ENCODE measurements around the gene MYO3B. TPM values are rescaled to one million over a fixed set of nuclear protein-coding genes. Genes with fewer than 3 reads are reported as not detected.

Gene MYO3B
- total RNA-seq, 1 donor from 2014 or later, result not detected

- Mint-ChIP-seq H3K9me3 (no peaks in the 10 kb centered on the region), H3K27me3 (ENCODE audit: low read depth) (no peaks in the 10 kb centered on the region), H3K4me1 (peaks cover 11% of the 10 kb centered on the region)
These were observed 385.0 kb downstream of the MYO3B start for GRCh38 chr2:170562928-170563327.

GRCh38 chr2:170563401-170563800 lies 385.5 kb downstream of the MYO3B start:
- H3K27ac Mint-ChIP-seq (ENCODE audit: unreplicated experiment), result no peak overlapping the region
- no peak for TF ChIP-seq CTCF (conservative IDR thresholded peaks at IDR 0.05)

More at GRCh38 chr2:170562928-170563327, 385.0 kb downstream of the MYO3B start:
- no peak overlapping the region for H3K27ac Mint-ChIP-seq (ENCODE audit: unreplicated experiment)
- DNase-seq (ENCODE audit: low read depth, low spot score), result no peak
- TF ChIP-seq CTCF (conservative IDR thresholded peaks at IDR 0.05), result no peak
- H3K4me3 Mint-ChIP-seq, result no peak overlapping the region
- no peaks in the 10 kb centered on the region for H3K36me3 Mint-ChIP-seq (ENCODE audit: low read depth)

GRCh38 chr2:170566138-170566537 lies 388.2 kb downstream of the MYO3B start:
- Mint-ChIP-seq H3K27me3 (ENCODE audit: low read depth) (no peaks in the 10 kb centered on the region), H3K4me1 (peaks cover 12% of the 10 kb centered on the region), H3K4me3 (no peak overlapping the region), H3K36me3 (ENCODE audit: low read depth) (no peaks in the 10 kb centered on the region), H3K9me3 (no peaks in the 10 kb centered on the region), H3K27ac (ENCODE audit: unreplicated experiment) (no peak overlapping the region)
- no peak for DNase-seq (ENCODE audit: low read depth, low spot score)
- TF ChIP-seq CTCF (conservative IDR thresholded peaks at IDR 0.05), result no peak

More at GRCh38 chr2:170563401-170563800, 385.5 kb downstream of the MYO3B start:
- Mint-ChIP-seq H3K9me3 (no peaks in the 10 kb centered on the region), H3K36me3 (ENCODE audit: low read depth) (no peaks in the 10 kb centered on the region), H3K4me3 (no peak overlapping the region), H3K4me1 (peaks cover 11% of the 10 kb centered on the region), H3K27me3 (ENCODE audit: low read depth) (no peaks in the 10 kb centered on the region)
- no peak for DNase-seq (ENCODE audit: low read depth, low spot score)

GRCh38 chr2:170567429-170567828 lies 389.5 kb downstream of the MYO3B start:
- Mint-ChIP-seq H3K27me3 (ENCODE audit: low read depth) (no peaks in the 10 kb centered on the region), H3K27ac (ENCODE audit: unreplicated experiment) (no peak overlapping the region), H3K4me1 (peaks cover 10% of the 10 kb centered on the region), H3K36me3 (ENCODE audit: low read depth) (no peaks in the 10 kb centered on the region), H3K9me3 (no peaks in the 10 kb centered on the region), H3K4me3 (no peak overlapping the region)
- DNase-seq (ENCODE audit: low read depth, low spot score), result no peak
- TF ChIP-seq CTCF (conservative IDR thresholded peaks at IDR 0.05), result no peak

GRCh38 chr2:170568511-170568910 lies 390.6 kb downstream of the MYO3B start:
- Mint-ChIP-seq H3K27me3 (ENCODE audit: low read depth) (no peaks in the 10 kb centered on the region), H3K36me3 (ENCODE audit: low read depth) (no peaks in the 10 kb centered on the region), H3K4me3 (no peak overlapping the region), H3K4me1 (peaks cover 10% of the 10 kb centered on the region), H3K9me3 (no peaks in the 10 kb centered on the region), H3K27ac (ENCODE audit: unreplicated experiment) (no peak overlapping the region)
- no peak for DNase-seq (ENCODE audit: low read depth, low spot score)
- TF ChIP-seq CTCF (conservative IDR thresholded peaks at IDR 0.05), result no peak

- DNase-seq (ENCODE audit: low read depth, low spot score), result no peak
- TF ChIP-seq CTCF (conservative IDR thresholded peaks at IDR 0.05), result no peak
- Mint-ChIP-seq H3K4me3 (no peak overlapping the region), H3K9me3 (no peaks in the 10 kb centered on the region), H3K4me1 (peaks cover 28% of the 10 kb centered on the region), H3K27me3 (ENCODE audit: low read depth) (no peaks in the 10 kb centered on the region), H3K27ac (ENCODE audit: unreplicated experiment) (no peak overlapping the region), H3K36me3 (ENCODE audit: low read depth) (no peaks in the 10 kb centered on the region)
These were observed 393.7 kb downstream of the MYO3B start for GRCh38 chr2:170571612-170572011.

Measured in neural crest cell (in vitro differentiated cells).